AG10803 (cell line): ENCODE results near the gene ISYNA1.
A peak's percentile ranks its signal among the peaks of the same experiment; 100 is the strongest.

Experiments used
- DNase-seq: peaks from one replicate; pipeline ENCODE4 v3.0.0; 2010; ENCODE audit warnings: low read depth
- H3K4me3 ChIP-seq: 2 replicates; pipeline ENCODE4 v1.5.1; 2011; ENCODE audit warnings: mild to moderate bottlenecking, low read length, control low read depth
- TF ChIP-seq, protein P1 (sequence below): conservative IDR thresholded peaks from 2 replicates; pipeline ENCODE4 v1.5.1; 2011; ENCODE audit warnings: mild to moderate bottlenecking, low read length, control low read depth, inconsistent platforms

The ISYNA1 gene

GRCh38 chr19:18417250-18418028 lies 20.5 kb downstream of the ISYNA1 start:
- H3K4me3 ChIP-seq: peak overlapping the region; percentile 56
- DNase-seq: peak; percentile 84
- TF ChIP-seq, protein P1, sequence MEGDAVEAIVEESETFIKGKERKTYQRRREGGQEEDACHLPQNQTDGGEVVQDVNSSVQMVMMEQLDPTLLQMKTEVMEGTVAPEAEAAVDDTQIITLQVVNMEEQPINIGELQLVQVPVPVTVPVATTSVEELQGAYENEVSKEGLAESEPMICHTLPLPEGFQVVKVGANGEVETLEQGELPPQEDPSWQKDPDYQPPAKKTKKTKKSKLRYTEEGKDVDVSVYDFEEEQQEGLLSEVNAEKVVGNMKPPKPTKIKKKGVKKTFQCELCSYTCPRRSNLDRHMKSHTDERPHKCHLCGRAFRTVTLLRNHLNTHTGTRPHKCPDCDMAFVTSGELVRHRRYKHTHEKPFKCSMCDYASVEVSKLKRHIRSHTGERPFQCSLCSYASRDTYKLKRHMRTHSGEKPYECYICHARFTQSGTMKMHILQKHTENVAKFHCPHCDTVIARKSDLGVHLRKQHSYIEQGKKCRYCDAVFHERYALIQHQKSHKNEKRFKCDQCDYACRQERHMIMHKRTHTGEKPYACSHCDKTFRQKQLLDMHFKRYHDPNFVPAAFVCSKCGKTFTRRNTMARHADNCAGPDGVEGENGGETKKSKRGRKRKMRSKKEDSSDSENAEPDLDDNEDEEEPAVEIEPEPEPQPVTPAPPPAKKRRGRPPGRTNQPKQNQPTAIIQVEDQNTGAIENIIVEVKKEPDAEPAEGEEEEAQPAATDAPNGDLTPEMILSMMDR: no peak

DNA sequence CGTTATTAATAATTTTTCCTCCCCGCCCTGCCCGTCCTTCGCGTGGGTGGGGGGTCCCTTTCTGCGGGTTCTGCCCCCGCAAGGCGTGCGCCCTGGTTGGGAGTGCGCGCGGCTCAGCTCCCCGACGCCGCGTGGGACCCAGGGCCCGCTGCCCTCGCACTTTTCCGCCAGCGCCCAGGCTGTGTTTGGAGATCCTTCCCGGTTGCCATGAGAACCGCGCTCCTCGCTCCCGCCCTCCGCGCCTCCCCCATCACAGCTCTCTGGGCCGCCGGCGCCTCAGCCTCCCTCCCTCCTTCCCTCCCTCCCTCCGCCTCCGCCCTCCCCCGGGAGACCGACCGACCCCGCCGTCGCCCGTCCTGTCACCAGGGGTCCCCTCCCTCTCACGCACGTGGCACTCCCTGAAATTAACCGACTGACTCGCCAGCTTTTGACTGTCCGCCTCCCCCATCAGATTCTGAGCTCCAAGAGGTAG lies 21.1 kb downstream of the ISYNA1 start:
- DNase-seq: peak; percentile 88
- TF ChIP-seq, protein P1: no peak
- peak overlapping the region; percentile 56 for H3K4me3 ChIP-seq

DNA sequence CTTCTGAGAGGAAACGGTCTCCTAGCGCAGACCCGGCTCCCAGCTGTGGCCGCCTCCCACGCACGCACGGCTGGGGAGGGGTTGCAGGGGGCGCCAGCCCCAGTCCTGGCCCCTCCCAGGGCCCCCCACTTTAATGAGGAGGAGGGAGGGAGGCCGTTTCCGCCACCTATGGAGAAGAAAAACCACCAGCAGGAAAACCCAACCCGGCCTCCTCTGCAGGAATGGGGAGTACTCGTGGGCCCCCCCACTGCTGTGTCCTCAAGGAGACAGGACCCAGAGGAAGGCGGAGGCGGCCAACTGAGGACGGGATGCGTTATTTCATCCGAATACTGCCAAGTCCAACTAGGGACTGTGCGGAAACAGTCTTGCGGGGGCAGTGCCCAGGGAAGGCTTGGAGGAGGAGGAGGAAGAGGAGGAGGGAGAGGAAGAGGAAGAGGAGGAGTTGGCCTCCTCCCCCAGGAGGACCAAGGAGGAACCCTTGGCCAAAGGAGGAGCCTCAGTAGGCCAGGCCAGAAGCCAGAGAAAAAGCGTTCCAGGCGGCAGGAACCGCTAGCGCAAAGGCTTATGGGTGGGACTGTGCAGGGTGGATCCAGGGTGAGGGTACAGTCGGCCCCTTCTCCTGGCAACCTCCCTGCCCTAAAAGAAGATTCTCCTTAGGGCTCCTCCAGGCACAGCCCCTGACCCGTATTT lies 22.6 kb downstream of the ISYNA1 start:
- H3K4me3 ChIP-seq: peak overlapping the region; percentile 59
- TF ChIP-seq, protein P1: no peak
- peak; percentile 88 for DNase-seq

GRCh38 chr19:18414504-18415177 lies 23.3 kb downstream of the ISYNA1 start:
- peak overlapping the region; percentile 59 for H3K4me3 ChIP-seq
- DNase-seq: no peak
- TF ChIP-seq, protein P1: no peak

GRCh38 chr19:18412610-18413239 lies 25.2 kb downstream of the ISYNA1 start:
- no peak overlapping the region for H3K4me3 ChIP-seq
- TF ChIP-seq, protein P1: no peak
- DNase-seq: no peak

DNA sequence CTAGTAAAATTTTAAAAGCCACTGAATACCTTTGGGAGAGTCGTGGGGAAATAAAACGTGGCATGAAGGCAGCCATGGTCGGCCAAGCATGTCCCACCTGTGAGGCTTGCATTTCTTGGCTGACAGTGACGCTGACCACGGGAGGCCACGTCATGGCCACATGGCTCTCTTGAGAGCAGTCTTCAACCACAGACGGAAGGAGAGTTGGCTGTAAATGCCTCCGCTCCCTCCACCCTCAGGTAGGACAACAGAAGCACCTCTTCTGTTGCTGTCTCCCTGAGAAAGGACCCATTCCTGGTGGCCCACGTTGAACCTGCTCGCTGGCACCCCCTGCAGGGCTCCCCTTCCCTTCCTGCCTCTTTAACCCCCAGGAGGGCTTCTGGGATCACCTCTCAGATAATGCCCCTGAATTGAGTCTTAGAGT lies 29.9 kb downstream of the ISYNA1 start:
- no peak for DNase-seq
- TF ChIP-seq, protein P1: peak; percentile 52
- H3K4me3 ChIP-seq: no peak overlapping the region
